ENCODE results near the gene CD4. TPM values are rescaled to one million over a fixed set of nuclear protein-coding genes. Genes with fewer than 3 reads are reported as not detected.
A peak's percentile ranks its signal among the peaks of the same experiment; 100 is the strongest.

CD4 gene
- total and polyA plus RNA-seq, 10 of the 15 experiments (the other 5 are each of a cell fraction or from before 2014, with no cell fraction given), result 0.24 to 1.6 (median 0.69) TPM

GRCh38 chr12:6867413-6868210, 78.3 kb downstream of the CD4 start, which contains the start of gene TPI1 (continued):
- TF ChIP-seq, protein P1, sequence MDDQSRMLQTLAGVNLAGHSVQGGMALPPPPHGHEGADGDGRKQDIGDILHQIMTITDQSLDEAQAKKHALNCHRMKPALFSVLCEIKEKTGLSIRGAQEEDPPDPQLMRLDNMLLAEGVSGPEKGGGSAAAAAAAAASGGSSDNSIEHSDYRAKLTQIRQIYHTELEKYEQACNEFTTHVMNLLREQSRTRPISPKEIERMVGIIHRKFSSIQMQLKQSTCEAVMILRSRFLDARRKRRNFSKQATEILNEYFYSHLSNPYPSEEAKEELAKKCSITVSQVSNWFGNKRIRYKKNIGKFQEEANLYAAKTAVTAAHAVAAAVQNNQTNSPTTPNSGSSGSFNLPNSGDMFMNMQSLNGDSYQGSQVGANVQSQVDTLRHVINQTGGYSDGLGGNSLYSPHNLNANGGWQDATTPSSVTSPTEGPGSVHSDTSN (IDR thresholded peaks at IDR 0.05; ENCODE audit: insufficient replicate concordance, low read depth, low read length), result no peak
- TF ChIP-seq PML (IDR thresholded peaks at IDR 0.05; ENCODE audit: low read length) (peak; percentile 98), CBFB (IDR thresholded peaks at IDR 0.05; ENCODE audit: low read depth) (peak; percentile 90), RAD51 (IDR thresholded peaks at IDR 0.05) (no peak), GABPA (IDR thresholded peaks at IDR 0.05; ENCODE audit: low read depth) (no peak), HCFC1 (IDR thresholded peaks at IDR 0.05; ENCODE audit: low read length) (peak; percentile 45; the same call in 1 of the 2 replicates), NRF1 (conservative IDR thresholded peaks at IDR 0.05; ENCODE audit: low read depth, low read length) (0 out of 2 replicates have a peak, but pooled peaks have one; percentile 24), BRCA1 (IDR thresholded peaks at IDR 0.05; ENCODE audit: low read depth, low read length) (no peak), CTCF (IDR thresholded peaks at IDR 0.05 in 2 of 3, conservative IDR thresholded peaks at IDR 0.05 in 1 of 3; ENCODE audit: control insufficient read depth in 2 of 3, extremely low read depth in 1 of 3, insufficient read depth in 1 of 3, low read depth in 3 of 3, low read length in 3 of 3) (no peak), ZNF687 (IDR thresholded peaks at IDR 0.05) (peak; percentile 73), NFYA (IDR thresholded peaks at IDR 0.05; ENCODE audit: borderline replicate concordance, low read depth, low read length) (no peak), CHD4 (IDR thresholded peaks at IDR 0.05) (no peak), WRNIP1 (IDR thresholded peaks at IDR 0.05; ENCODE audit: borderline replicate concordance, low read depth, low read length) (no peak), ZBTB4 (CRISPR knock-in tag; IDR thresholded peaks at IDR 0.05) (no peak), SIN3A (IDR thresholded peaks at IDR 0.05; ENCODE audit: low read depth, low read length) (no peak; the same call in 1 of the 2 replicates)
- TF ChIP-seq, protein P2, sequence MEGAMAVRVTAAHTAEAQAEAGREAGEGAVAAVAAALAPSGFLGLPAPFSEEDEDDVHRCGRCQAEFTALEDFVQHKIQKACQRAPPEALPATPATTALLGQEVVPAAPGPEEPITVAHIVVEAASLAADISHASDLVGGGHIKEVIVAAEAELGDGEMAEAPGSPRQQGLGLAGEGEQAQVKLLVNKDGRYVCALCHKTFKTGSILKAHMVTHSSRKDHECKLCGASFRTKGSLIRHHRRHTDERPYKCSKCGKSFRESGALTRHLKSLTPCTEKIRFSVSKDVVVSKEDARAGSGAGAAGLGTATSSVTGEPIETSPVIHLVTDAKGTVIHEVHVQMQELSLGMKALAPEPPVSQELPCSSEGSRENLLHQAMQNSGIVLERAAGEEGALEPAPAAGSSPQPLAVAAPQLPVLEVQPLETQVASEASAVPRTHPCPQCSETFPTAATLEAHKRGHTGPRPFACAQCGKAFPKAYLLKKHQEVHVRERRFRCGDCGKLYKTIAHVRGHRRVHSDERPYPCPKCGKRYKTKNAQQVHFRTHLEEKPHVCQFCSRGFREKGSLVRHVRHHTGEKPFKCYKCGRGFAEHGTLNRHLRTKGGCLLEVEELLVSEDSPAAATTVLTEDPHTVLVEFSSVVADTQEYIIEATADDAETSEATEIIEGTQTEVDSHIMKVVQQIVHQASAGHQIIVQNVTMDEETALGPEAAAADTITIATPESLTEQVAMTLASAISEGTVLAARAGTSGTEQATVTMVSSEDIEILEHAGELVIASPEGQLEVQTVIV (IDR thresholded peaks at IDR 0.05; ENCODE audit: borderline replicate concordance, partially characterized antibody), result no peak

All from GM12878 (cell line).